HepG2 (cell line): ENCODE measurements around the gene GRK4. TPM values are rescaled to one million over a fixed set of nuclear protein-coding genes. Genes with fewer than 3 reads are reported as not detected.

Experiments used
- ATAC-seq: fragments of 200-7000 bp; cut with Tn5 transposase; 3 replicates; pipeline ENCODE4 v1.9.1; 2020; ENCODE audit warnings: mild to moderate bottlenecking, moderate library complexity
- BruUV-seq: library from RNA; stranded (reverse); fragments of 400-500 nt; replicated peaks from 2 replicates; lab custom pipeline; 2021; lab: Mats Ljungman, UMichigan
- CTCF ChIA-PET: fragments of 300-600 bp; formaldehyde crosslinking; extraction: SDS; loops from one replicate; lab custom pipeline; 2021; ENCODE audit warnings: low total read pairs, inconsistent platforms, low intra/inter-chr PET ratio; lab: Yijun Ruan, JAX
- POLR2A ChIA-PET: fragments of 350-600 bp; sonication (Branson Sonifier 250); formaldehyde crosslinking; loops from one replicate; lab custom pipeline; 2020; ENCODE audit warnings: antibody characterized with exemption, inconsistent platforms; lab: Yijun Ruan, JAX
- DNase-seq: peaks from one replicate; pipeline ENCODE4 v3.0.0-alpha.2; 2015; ENCODE audit warnings: low spot score
- FAIRE-seq: peaks from 3 replicates; lab custom pipeline; 2011; peaks lifted over from hg19 to GRCh38; lab: Jason Lieb, UNC
- H2AFZ ChIP-seq: one replicate; pipeline ENCODE4 v1.6.1; 2011; ENCODE audit warnings: low read length, inconsistent platforms
- H3K27ac ChIP-seq: fragments of 300-600 bp; 3 replicates; pipeline ENCODE4 v1.8.0; 2011; ENCODE audit warnings: mixed run types, mild to moderate bottlenecking, mixed read lengths, low read length, inconsistent platforms; ENCODE audit not compliant: insufficient read depth; ENCODE audit errors: extremely low read length
- H3K27me3 ChIP-seq, 2 experiments: fragments of 200-600 bp in 1 of 2; 2 replicates in 1 of 2; 3 replicates in 1 of 2; pipeline versions ENCODE4 v1.6.0 to v1.8.0; 2011; ENCODE audit warnings: low read length in 2 of 2, mild to moderate bottlenecking in 2 of 2, moderate library complexity in 2 of 2, inconsistent platforms in 1 of 2; ENCODE audit not compliant: insufficient read depth in 2 of 2, control insufficient read depth in 1 of 2
- H3K36me3 ChIP-seq, 2 experiments: fragments of 200-600 bp in 1 of 2; replicated peaks in 1 of 2; 2 replicates in 1 of 2; 3 replicates in 1 of 2; pipeline versions ENCODE4 v1.5.1 to v1.8.0; 2011; ENCODE audit warnings: low read length in 2 of 2, inconsistent platforms in 1 of 2; ENCODE audit not compliant: insufficient read depth in 2 of 2, control insufficient read depth in 1 of 2
- H3K4me1 ChIP-seq: 2 replicates; pipeline ENCODE4 v1.5.1; 2012; ENCODE audit warnings: low read length, inconsistent platforms; ENCODE audit not compliant: insufficient read depth
- H3K4me2 ChIP-seq: 2 replicates; pipeline ENCODE4 v1.6.0; 2011; ENCODE audit warnings: low read depth, low read length, inconsistent platforms
- H3K4me3 ChIP-seq, 3 experiments: fragments of 200-600 bp in 1 of 3; sonication (generic), shearing (Covaris generic) in 1 of 3; replicated peaks in 1 of 3; 2 replicates each; pipeline ENCODE4 v1.5.1; 2011 to 2016; ENCODE audit warnings: low read length in 3 of 3, inconsistent platforms in 2 of 3, low read depth in 2 of 3, mild to moderate bottlenecking in 2 of 3, control low read depth in 1 of 3, mixed read lengths in 1 of 3; ENCODE audit not compliant: insufficient read depth in 1 of 3
- H3K79me2 ChIP-seq: one replicate; pipeline ENCODE4 v1.6.1; 2011; ENCODE audit warnings: low read length, inconsistent platforms; ENCODE audit not compliant: insufficient read depth
- H3K9ac ChIP-seq: 2 replicates; pipeline ENCODE4 v1.6.0; 2011; ENCODE audit warnings: mild to moderate bottlenecking, low read depth, low read length, inconsistent platforms; ENCODE audit not compliant: insufficient read depth
- H3K9me3 ChIP-seq: 2 replicates; pipeline ENCODE4 v1.5.1; 2012; ENCODE audit warnings: mild to moderate bottlenecking, low read length
- H4K20me1 ChIP-seq: 2 replicates; pipeline ENCODE4 v1.6.0; 2011; ENCODE audit warnings: inconsistent platforms, mild to moderate bottlenecking, low read length, moderate library complexity; ENCODE audit not compliant: insufficient read depth
- ARID5B ChIP-seq: IDR thresholded peaks from 2 replicates; pipeline ENCODE4 v1.4.0; 2020; ENCODE audit warnings: mild to moderate bottlenecking, missing genetic modification reagents
- CENPX ChIP-seq: sonication (generic); formaldehyde crosslinking; IDR thresholded peaks from 2 replicates; pipeline ENCODE4 v1.9.0; 2021; ENCODE audit warnings: mild to moderate bottlenecking, missing genetic modification reagents, moderate library complexity
- HHEX ChIP-seq: IDR thresholded peaks from 2 replicates; pipeline ENCODE4 v1.6.1; 2016; ENCODE audit warnings: control low read depth
- NFATC3 ChIP-seq: sonication (generic); formaldehyde crosslinking; IDR thresholded peaks from 2 replicates; pipeline ENCODE4 v1.5.1; 2020; ENCODE audit warnings: mild to moderate bottlenecking, missing genetic modification reagents
- SPEN ChIP-seq: sonication (generic); formaldehyde crosslinking; IDR thresholded peaks from 2 replicates; pipeline ENCODE4 v1.5.1; 2020; ENCODE audit warnings: low read depth, mild to moderate bottlenecking, missing genetic modification reagents
- ZBTB34 ChIP-seq: sonication (generic); formaldehyde crosslinking; IDR thresholded peaks from 2 replicates; pipeline ENCODE4 v1.8.0; 2022; ENCODE audit warnings: mild to moderate bottlenecking, missing genetic modification reagents
- ZNF124 ChIP-seq: sonication (generic); formaldehyde crosslinking; IDR thresholded peaks from 2 replicates; pipeline ENCODE4 v1.4.0; 2020; ENCODE audit warnings: missing genetic modification reagents
- ZNF256 ChIP-seq: sonication (generic); formaldehyde crosslinking; conservative IDR thresholded peaks from 2 replicates; pipeline ENCODE4 v1.4.0; 2020; ENCODE audit warnings: missing genetic modification reagents
- ZNF329 ChIP-seq: sonication (generic); formaldehyde crosslinking; IDR thresholded peaks from 2 replicates; pipeline ENCODE4 v1.9.0; 2021; ENCODE audit warnings: low read depth, mild to moderate bottlenecking, missing genetic modification reagents
- ZNF713 ChIP-seq: sonication (generic); formaldehyde crosslinking; IDR thresholded peaks from 2 replicates; pipeline ENCODE4 v1.4.0; 2020; ENCODE audit warnings: mild to moderate bottlenecking, missing genetic modification reagents
- ZNF816 ChIP-seq: sonication (generic); formaldehyde crosslinking; IDR thresholded peaks from 2 replicates; pipeline ENCODE4 v1.8.0; 2022; ENCODE audit warnings: missing genetic modification reagents, mild to moderate bottlenecking, borderline replicate concordance
- ZNF839 ChIP-seq: sonication (generic); formaldehyde crosslinking; IDR thresholded peaks from 2 replicates; pipeline ENCODE4 v1.4.0; 2020; ENCODE audit warnings: missing genetic modification reagents, mild to moderate bottlenecking, borderline replicate concordance
- WGBS: methylation state at CpG from one replicate; pipeline ENCODE4 v1.1.6; 2017; ENCODE audit warnings: low lambda C conversion rate; 5-methylcytosine and 5-hydroxymethylcytosine counted together
- in situ Hi-C: cut with HindIII; loops from 2 replicates; pipeline ENCODE4 v1.10.0; 2017; ENCODE audit warnings: low pct_unique_long_range_greater_than_20kb; ENCODE audit not compliant: extremely low pct_ligation_motif_present
- intact Hi-C: fragments of 100-400 bp; cut with micrococcal nuclease; formaldehyde crosslinking; loops from one replicate; pipeline ENCODE4 v1.10.0; 2022; ENCODE audit not compliant: unreplicated experiment
- polyA plus RNA-seq, 8 experiments: library from polyadenylated mRNA; depleted of rRNA in 3 of 8; stranded (reverse) in 7 of 8; unstranded in 1 of 8; fragments of >200 nt; fragmentation: Illumina TruSeq in 4 of 8; extraction: Trizol in 4 of 8; gene quantifications; 2 replicates each; pipeline versions ENCODE4 v1.2.1 to v1.2.3, GENCODE V29; 2011 to 2016; ENCODE audit warnings: low read depth in 4 of 8, missing spikeins in 1 of 8, mixed read lengths in 1 of 8; ENCODE audit not compliant: insufficient read depth in 1 of 8
- total RNA-seq, 5 experiments: library from RNA; depleted of rRNA; stranded (reverse); fragments of >200 nt; fragmentation: Illumina TruSeq; extraction: Trizol; gene quantifications; 2 replicates each; pipeline ENCODE4 v1.2.3, GENCODE V29; 2016; ENCODE audit warnings: low read depth in 1 of 5

GRK4 gene
- total and polyA plus RNA-seq, 2 of the 13 experiments (the other 11 are each of a cell fraction or from before 2014, with no cell fraction given): 1.8 to 2.0 TPM

- Histone ChIP-seq H4K20me1 (no peaks in the 10 kb centered on the region), H3K79me2 (no peaks in the 10 kb centered on the region), H3K4me3 (no peak overlapping the region), H3K36me3 (no peaks in the 10 kb centered on the region), H3K27me3 (no peaks in the 10 kb centered on the region; a peak in 1 of 5 replicates), H2AFZ (no peak overlapping the region), H3K27ac (no peak overlapping the region), H3K4me1 (no peaks in the 10 kb centered on the region), H3K4me2 (no peak overlapping the region), H3K9me3 (peaks cover 6% of the 10 kb centered on the region), H3K9ac (no peak overlapping the region)
- DNase-seq: no peak
- ATAC-seq: no peak
- TF ChIP-seq ZBTB34 (CRISPR knock-in tag) (no peak), ZNF839 (CRISPR knock-in tag) (no peak), ZNF124 (CRISPR knock-in tag) (no peak)
- WGBS: 62% methylated on average over 6 of the region's 6 CpGs
- FAIRE-seq: no peak
- intact Hi-C loops: no loop called here
- no TSS peak for BruUV-seq
- POLR2A ChIA-PET: no interaction called here
- in situ Hi-C loops: no loop called here
- CTCF ChIA-PET: no interaction called here
These were observed 97.6 kb downstream of the GRK4 start for GRCh38 chr4:3060946-3061345.

DNA sequence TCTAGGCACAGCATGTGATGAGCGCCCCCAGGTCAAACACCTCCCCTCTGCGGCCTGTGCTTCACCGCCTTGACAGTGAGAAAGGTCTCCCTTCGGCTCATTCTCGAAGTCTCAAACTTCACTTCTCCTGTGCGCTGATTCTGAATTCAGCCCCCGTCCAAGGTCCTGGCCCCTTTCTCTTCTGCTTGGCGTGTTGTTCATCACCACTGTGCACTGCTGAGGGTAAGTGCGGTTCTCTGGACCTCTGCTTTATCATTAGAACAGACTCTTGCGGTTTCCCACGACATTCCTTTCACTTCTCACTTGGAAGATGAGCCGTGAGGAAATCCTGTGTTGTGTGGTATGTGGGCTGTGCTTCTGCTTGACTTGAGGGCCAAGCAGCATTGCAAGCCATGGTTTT is 99.1 kb downstream of the GRK4 start:
- H2AFZ ChIP-seq: no peak overlapping the region
- H4K20me1 ChIP-seq: no peaks in the 10 kb centered on the region
- H3K27ac ChIP-seq: no peak overlapping the region
- no peaks in the 10 kb centered on the region for H3K9me3 ChIP-seq
- no peak for ATAC-seq
- ChIA-PET POLR2A (no interaction called here), CTCF (no interaction called here)
- H3K36me3 ChIP-seq: no peaks in the 10 kb centered on the region
- in situ Hi-C loops (no loop called here), intact Hi-C loops (no loop called here)
- no peak overlapping the region for H3K4me3 ChIP-seq
- WGBS: 66% methylated on average over 12 of the region's 12 CpGs
- no peak overlapping the region for H3K9ac ChIP-seq
- no peak for DNase-seq
- no TSS peak for BruUV-seq
- no peaks in the 10 kb centered on the region; a peak in 1 of 5 replicates for H3K27me3 ChIP-seq
- no peaks in the 10 kb centered on the region for H3K4me1 ChIP-seq
- no peak overlapping the region for H3K4me2 ChIP-seq
- no peak for FAIRE-seq
- no peaks in the 10 kb centered on the region for H3K79me2 ChIP-seq
- TF ChIP-seq ZNF816 (no peak), ZNF329 (CRISPR knock-in tag) (no peak), ARID5B (CRISPR knock-in tag) (no peak), ZNF256 (no peak), SPEN (CRISPR knock-in tag) (no peak), CENPX (no peak), HHEX (no peak), NFATC3 (CRISPR knock-in tag) (no peak), ZNF713 (CRISPR knock-in tag) (no peak)
